ENCODE results near the gene VWA3B.

DNA sequence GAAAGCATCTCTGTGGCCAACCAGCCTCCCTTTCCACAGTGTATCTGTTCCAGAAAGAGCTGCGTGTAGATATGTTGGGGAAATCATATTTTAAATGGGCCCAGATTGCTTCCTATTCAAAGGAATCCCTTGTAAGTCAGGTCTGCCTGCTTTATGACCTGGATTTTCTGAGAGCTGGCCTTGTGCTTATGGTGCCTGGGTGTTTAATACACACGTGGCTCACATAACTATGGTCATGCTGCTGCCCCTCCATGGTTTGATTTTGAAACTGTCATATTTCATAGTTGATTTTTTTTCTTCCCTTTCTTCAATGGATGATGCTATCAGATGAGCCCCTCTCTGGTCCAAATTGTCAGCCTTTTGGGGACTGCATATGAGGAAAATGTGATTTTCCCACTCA lies 147.8 kb downstream of the VWA3B start:
- no peak for TF ChIP-seq EZH2 (IDR thresholded peaks at IDR 0.05; ENCODE audit: borderline replicate concordance, low read depth, low read length, severe bottlenecking)
- TF ChIP-seq, protein P1, sequence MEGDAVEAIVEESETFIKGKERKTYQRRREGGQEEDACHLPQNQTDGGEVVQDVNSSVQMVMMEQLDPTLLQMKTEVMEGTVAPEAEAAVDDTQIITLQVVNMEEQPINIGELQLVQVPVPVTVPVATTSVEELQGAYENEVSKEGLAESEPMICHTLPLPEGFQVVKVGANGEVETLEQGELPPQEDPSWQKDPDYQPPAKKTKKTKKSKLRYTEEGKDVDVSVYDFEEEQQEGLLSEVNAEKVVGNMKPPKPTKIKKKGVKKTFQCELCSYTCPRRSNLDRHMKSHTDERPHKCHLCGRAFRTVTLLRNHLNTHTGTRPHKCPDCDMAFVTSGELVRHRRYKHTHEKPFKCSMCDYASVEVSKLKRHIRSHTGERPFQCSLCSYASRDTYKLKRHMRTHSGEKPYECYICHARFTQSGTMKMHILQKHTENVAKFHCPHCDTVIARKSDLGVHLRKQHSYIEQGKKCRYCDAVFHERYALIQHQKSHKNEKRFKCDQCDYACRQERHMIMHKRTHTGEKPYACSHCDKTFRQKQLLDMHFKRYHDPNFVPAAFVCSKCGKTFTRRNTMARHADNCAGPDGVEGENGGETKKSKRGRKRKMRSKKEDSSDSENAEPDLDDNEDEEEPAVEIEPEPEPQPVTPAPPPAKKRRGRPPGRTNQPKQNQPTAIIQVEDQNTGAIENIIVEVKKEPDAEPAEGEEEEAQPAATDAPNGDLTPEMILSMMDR (IDR thresholded peaks at IDR 0.05; ENCODE audit: extremely low read depth in 1 of 2, insufficient read depth in 1 of 2, low read depth in 1 of 2, low read length in 2 of 2) = no peak

Data from endothelial cell of umbilical vein (primary cell).